ENCODE measurements around the gene TES. TPM values are rescaled to one million over a fixed set of nuclear protein-coding genes. Genes with fewer than 3 reads are reported as not detected.
"Not testable (repeated sequence)": the region's sequence is repeated elsewhere in the genome, so short reads cannot be mapped to it uniquely, and the experiment has no call there.

The TES gene
- total RNA-seq, 4 donors from 2014 or later: 245 to 501 (median 290) TPM

DNA sequence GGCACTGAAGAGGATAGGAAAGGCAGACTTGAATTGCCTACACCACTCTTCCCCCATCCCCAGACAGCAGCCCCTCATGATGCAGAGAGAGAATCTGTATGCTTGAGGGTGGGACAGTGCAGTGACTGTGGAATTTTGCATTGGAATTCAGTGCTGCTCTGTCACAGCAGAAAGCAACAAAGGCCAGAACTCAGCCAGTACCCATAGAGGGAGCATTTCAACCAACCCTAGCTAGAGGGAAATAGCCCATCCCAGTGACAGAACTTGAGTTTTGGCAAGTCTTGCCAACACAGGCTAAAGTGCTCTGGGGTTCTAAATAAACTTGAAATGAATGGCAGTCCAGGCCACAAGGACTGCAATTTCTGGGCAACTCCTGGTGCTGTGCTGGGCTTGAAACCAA lies 80.4 kb downstream of the TES start:
- no peaks in the 10 kb centered on the region for H3K9me3 ChIP-seq
- H3K4me3 ChIP-seq: no peak overlapping the region
- TF ChIP-seq, protein P1, sequence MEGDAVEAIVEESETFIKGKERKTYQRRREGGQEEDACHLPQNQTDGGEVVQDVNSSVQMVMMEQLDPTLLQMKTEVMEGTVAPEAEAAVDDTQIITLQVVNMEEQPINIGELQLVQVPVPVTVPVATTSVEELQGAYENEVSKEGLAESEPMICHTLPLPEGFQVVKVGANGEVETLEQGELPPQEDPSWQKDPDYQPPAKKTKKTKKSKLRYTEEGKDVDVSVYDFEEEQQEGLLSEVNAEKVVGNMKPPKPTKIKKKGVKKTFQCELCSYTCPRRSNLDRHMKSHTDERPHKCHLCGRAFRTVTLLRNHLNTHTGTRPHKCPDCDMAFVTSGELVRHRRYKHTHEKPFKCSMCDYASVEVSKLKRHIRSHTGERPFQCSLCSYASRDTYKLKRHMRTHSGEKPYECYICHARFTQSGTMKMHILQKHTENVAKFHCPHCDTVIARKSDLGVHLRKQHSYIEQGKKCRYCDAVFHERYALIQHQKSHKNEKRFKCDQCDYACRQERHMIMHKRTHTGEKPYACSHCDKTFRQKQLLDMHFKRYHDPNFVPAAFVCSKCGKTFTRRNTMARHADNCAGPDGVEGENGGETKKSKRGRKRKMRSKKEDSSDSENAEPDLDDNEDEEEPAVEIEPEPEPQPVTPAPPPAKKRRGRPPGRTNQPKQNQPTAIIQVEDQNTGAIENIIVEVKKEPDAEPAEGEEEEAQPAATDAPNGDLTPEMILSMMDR (IDR thresholded peaks at IDR 0.05): no peak
- TF ChIP-seq EP300 (IDR thresholded peaks at IDR 0.05) (no peak), POLR2A (IDR thresholded peaks at IDR 0.05) (no peak)
- ATAC-seq: no peak
- H3K36me3 ChIP-seq: no peaks in the 10 kb centered on the region
- H3K4me1 ChIP-seq: peaks cover 0 to 9% (median 0%) of the 10 kb centered on the region in 3 donors
- H3K27ac ChIP-seq: no peak overlapping the region
- no peaks in the 10 kb centered on the region for H3K27me3 ChIP-seq

DNA sequence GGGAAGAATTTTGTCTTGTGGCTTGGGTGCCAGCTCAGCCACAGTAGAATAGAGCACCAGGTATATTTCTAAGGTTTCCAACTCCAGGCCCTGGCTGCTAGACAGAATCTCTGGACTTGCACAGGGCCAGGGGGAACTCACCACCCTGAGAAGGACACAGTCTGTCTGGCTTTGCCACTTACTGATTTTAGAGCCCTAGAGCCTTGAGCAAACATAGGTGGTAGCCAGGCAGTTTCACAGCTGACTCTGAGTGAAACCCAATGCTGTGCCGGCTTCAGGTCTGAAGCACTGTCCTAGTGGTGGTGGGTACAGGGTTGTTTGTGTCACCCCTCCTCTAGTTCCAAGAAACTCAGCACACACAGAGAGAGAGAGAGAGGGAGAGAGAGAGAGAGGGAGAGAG lies 81.6 kb downstream of the TES start:
- Histone ChIP-seq H3K36me3 (no peaks in the 10 kb centered on the region), H3K27me3 (no peaks in the 10 kb centered on the region), H3K27ac (no peak overlapping the region), H3K9me3 (no peaks in the 10 kb centered on the region), H3K4me1 (peaks cover 0 to 9% (median 0%) of the 10 kb centered on the region in 3 donors), H3K4me3 (no peak overlapping the region)
- TF ChIP-seq, protein P1 (IDR thresholded peaks at IDR 0.05): no peak
- TF ChIP-seq POLR2AphosphoS5 (IDR thresholded peaks at IDR 0.05): no peak
- no peak for TF ChIP-seq EP300 (IDR thresholded peaks at IDR 0.05)
- TF ChIP-seq POLR2A (IDR thresholded peaks at IDR 0.05): no peak
- WGBS, 2 donors (ENCODE audit: low coverage in 1 of 2): no CpG with 5 or more reads among the region's 1 CpG
- no peak for ATAC-seq

DNA sequence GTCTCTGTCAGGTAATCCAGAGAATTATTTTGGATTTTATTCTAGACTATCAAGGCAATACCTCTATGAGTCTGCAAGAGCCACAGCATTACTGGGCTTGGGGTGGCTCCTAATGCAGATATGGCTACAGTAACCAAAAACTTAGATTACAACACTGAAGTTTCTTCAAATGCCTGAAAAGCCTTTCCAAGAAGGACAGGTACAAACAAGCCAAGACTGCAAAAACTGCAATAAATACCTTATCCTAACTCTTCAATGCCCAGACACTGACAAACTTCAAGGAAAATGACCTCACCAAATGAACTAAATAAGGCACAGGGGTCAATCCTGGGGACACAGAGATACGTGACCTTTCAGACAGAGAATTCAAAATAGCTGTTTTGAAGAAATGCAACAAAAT lies 82.0 kb downstream of the TES start:
- Histone ChIP-seq H3K4me3 (no peak overlapping the region), H3K4me1 (peaks cover 0 to 9% (median 0%) of the 10 kb centered on the region in 3 donors), H3K36me3 (no peaks in the 10 kb centered on the region), H3K27me3 (no peaks in the 10 kb centered on the region), H3K27ac (no peak overlapping the region), H3K9me3 (no peaks in the 10 kb centered on the region)
- TF ChIP-seq, protein P1 (IDR thresholded peaks at IDR 0.05): no peak
- 100% methylated on average over 1 of the region's 1 CpG; no CpG with 5 or more reads in 1 of the 2 donors for WGBS, 2 donors (ENCODE audit: low coverage in 1 of 2)
- ATAC-seq: no peak

- WGBS, 2 donors (ENCODE audit: low coverage in 1 of 2): 89 to 100% methylated on average over 1 of the region's 1 CpG
- no peak for TF ChIP-seq EP300 (IDR thresholded peaks at IDR 0.05)
- TF ChIP-seq, protein P1 (IDR thresholded peaks at IDR 0.05): no peak
- no peak for TF ChIP-seq POLR2AphosphoS5 (IDR thresholded peaks at IDR 0.05)
- TF ChIP-seq POLR2A (IDR thresholded peaks at IDR 0.05): no peak
- Histone ChIP-seq H3K27me3 (no peaks in the 10 kb centered on the region), H3K9me3 (no peaks in the 10 kb centered on the region), H3K36me3 (no peaks in the 10 kb centered on the region), H3K4me1 (peaks cover 0 to 6% (median 0%) of the 10 kb centered on the region in 3 donors), H3K4me3 (no peak overlapping the region), H3K27ac (no peak overlapping the region)
- ATAC-seq: no peak
Measured at GRCh38 chr7:116293139-116293538, 82.8 kb downstream of the TES start.

DNA sequence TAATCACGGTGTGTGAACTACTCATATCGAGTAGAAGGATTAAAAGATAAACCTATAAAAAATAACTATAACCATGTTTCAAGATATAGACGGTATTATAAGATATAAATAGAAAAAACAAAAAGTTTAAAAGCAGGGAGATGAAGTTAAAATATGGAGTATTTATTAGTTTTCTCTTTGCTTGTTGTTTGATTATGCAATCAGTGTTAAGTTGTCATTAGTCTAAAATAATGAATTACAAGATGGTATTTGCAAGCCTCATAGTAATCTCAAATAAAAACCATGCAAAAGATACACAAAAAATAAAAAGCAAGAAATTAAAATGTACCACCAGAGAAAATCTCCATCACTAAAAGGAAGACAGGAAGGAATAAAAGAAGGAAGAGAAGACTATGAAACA lies 83.3 kb downstream of the TES start:
- H3K4me3 ChIP-seq: no peak overlapping the region
- no peaks in the 10 kb centered on the region for H3K36me3 ChIP-seq
- no peaks in the 10 kb centered on the region for H3K27me3 ChIP-seq
- H3K27ac ChIP-seq: no peak overlapping the region
- TF ChIP-seq, protein P1 (IDR thresholded peaks at IDR 0.05): no peak
- TF ChIP-seq POLR2A (IDR thresholded peaks at IDR 0.05) (no peak), EP300 (IDR thresholded peaks at IDR 0.05) (no peak), POLR2AphosphoS5 (IDR thresholded peaks at IDR 0.05) (no peak)
- H3K9me3 ChIP-seq: no peaks in the 10 kb centered on the region
- H3K4me1 ChIP-seq: peaks cover 0 to 1% (median 0%) of the 10 kb centered on the region in 3 donors
- no peak for ATAC-seq
- WGBS, 2 donors (ENCODE audit: low coverage in 1 of 2): 71 to 89% methylated on average over 3 of the region's 3 CpGs

DNA sequence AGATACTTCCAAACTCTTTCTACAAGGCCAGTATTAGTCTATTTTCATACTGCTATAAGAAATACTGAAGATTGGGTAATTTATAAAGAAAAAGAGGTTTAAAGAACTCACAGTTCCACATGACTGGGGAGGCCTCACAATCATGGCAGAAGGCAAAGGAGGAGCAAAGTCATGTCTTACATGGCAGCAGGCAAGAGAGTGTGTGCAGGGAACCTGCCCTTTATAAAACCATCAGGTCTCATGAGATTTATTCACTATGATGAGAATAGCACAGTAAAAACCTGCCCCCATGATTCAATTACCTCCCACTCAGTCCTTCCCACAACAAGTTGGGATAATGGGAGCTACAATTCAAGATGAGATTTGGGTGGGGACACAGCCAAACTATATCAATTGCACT lies 85.6 kb downstream of the TES start:
- not testable (repeated sequence) for H3K4me1 ChIP-seq, H3K36me3 ChIP-seq, H3K27ac ChIP-seq, H3K9me3 ChIP-seq, H3K4me3 ChIP-seq, H3K27me3 ChIP-seq, ATAC-seq

Data from gastroesophageal sphincter (tissue), 4 donors.